ENCODE data around the gene TKFC. TPM values are rescaled to one million over a fixed set of nuclear protein-coding genes. Genes with fewer than 3 reads are reported as not detected.

The TKFC gene, protein sequence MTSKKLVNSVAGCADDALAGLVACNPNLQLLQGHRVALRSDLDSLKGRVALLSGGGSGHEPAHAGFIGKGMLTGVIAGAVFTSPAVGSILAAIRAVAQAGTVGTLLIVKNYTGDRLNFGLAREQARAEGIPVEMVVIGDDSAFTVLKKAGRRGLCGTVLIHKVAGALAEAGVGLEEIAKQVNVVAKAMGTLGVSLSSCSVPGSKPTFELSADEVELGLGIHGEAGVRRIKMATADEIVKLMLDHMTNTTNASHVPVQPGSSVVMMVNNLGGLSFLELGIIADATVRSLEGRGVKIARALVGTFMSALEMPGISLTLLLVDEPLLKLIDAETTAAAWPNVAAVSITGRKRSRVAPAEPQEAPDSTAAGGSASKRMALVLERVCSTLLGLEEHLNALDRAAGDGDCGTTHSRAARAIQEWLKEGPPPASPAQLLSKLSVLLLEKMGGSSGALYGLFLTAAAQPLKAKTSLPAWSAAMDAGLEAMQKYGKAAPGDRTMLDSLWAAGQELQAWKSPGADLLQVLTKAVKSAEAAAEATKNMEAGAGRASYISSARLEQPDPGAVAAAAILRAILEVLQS
- total RNA-seq (2014; rRNA removed; shearing (Covaris generic)) (44.3 and 44.6 TPM in 2 replicates), polyA plus RNA-seq (2016; fragmentation: Nextera tagmentation; extraction: Ambion mirVana) (35.3 and 39.8 TPM in 2 replicates)

DNA sequence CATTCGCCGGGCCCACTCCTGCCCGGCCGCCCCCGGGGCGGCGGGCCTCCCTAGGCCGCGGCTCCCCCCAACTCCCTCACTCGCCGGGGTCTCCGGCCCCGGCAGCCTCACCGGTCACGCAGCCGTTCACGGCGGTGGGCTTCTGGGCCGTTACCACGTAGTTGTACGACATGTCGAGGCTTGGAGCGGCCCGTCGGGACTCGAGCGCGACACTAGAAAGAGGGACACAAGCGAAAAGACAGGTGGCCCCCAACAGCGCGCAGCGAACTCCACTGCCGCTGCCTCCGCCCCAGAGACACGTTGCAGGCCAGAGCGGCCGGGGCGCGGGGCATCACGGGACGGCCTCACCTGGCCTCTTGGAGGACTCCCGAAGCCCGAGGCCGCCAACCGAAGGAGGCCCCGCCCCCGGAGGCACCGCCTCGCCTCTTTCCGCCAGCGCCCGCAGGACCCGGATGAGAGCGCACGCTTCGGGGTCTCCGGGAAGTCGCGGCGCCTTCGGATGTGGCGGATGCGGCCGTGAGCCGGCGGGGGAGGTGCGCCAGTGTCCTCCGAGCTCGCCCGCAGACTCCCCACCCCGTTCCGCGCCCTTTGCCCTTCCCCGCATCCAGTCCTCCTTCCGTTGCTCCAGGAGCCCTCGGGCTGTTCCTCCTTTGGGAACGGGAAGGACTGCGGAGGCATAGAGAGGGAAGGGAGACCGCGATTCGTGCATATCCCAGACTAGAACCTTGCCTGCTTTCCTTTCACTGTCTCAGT is at the start of gene TKFC, which contains the start of gene DDB1:
TSS of gene TKFC (plus strand) at position 432 of the 753 bp plus-strand sequence. CDS start 1,501 bp downstream, outside the sequence.
TSS of gene DDB1 (minus strand) at position 309 of the 753 bp plus-strand sequence. CDS start at position 172, 137 bp downstream.
- Histone ChIP-seq H3K9me3 (ENCODE audit: low read depth) (no peaks in the 10 kb centered on the region), H3K4me2 (ENCODE audit: unreplicated experiment) (peak within 1 kb of the TSS; percentile 98), H2AFZ (peak within 1 kb of the TSS; percentile 84), H3K9ac (peak within 1 kb of the TSS; percentile 100), H3K27ac (peak within 1 kb of the TSS; percentile 92), H3K9me2 (ENCODE audit: insufficient read depth) (no peaks in the 10 kb centered on the region), H3K4me1 (ENCODE audit: insufficient read depth) (peaks cover 33% of the 10 kb centered on the region), H3F3A (ENCODE audit: insufficient read depth) (peaks cover 45% of the 10 kb centered on the region), H3K4me3 (peak within 1 kb of the TSS; percentile 93), H4K20me1 (ENCODE audit: insufficient read depth) (no peaks in the 10 kb centered on the region), H3K36me3 (ENCODE audit: low read depth) (peaks cover 7% of the 10 kb centered on the region; the same call in 1 of the 2 replicates), H3K27me3 (replicated peaks; ENCODE audit: insufficient read depth) (no peaks in the 10 kb centered on the region), H3K79me2 (ENCODE audit: insufficient read depth) (peaks cover 50% of the 10 kb centered on the region)
- WGBS, 2 experiments (ENCODE audit: low coverage in 1 of 2, low lambda C conversion rate in 2 of 2, missing lambda C conversion rate in 2 of 2) = 1% methylated on average over 61 to 68 of the region's 81 CpGs
- TF ChIP-seq EZH2 (IDR thresholded peaks at IDR 0.05; ENCODE audit: insufficient read depth, poor library complexity, severe bottlenecking) (no peak), EZH2phosphoT487 (IDR thresholded peaks at IDR 0.05; ENCODE audit: insufficient read depth, low read depth) (no peak)
- in situ Hi-C loops (cut with MboI) = no loop called here
- DNase-seq = peak; percentile 95

DNA sequence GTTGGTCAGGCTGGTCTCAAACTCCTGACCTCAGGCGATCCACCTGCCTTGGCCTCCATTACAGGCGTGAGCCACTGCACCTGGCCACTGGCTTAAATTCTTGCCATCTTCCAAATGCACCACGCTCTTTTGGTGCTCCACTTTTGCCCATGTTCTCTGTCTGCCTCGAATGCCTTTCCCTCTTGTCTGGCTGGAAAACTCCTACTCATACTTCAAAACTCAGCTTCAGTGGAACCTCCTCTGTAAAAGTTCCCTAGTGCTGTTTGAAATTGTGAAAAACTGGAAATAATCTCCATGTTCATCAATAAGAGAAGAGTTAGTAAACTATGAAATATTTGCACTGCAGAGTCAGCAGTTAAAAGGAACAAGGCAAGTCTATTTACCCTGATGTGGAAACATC is 49.4 kb upstream of the TKFC start:
- Histone ChIP-seq H3K4me2 (ENCODE audit: unreplicated experiment) (no peak overlapping the region), H3K9me3 (ENCODE audit: low read depth) (no peaks in the 10 kb centered on the region), H3K9me2 (ENCODE audit: insufficient read depth) (no peaks in the 10 kb centered on the region), H2AFZ (no peak overlapping the region), H3K4me3 (no peak overlapping the region), H4K20me1 (ENCODE audit: insufficient read depth) (no peaks in the 10 kb centered on the region), H3K36me3 (ENCODE audit: low read depth) (no peaks in the 10 kb centered on the region), H3F3A (ENCODE audit: insufficient read depth) (no peaks in the 10 kb centered on the region), H3K9ac (no peak overlapping the region), H3K27me3 (replicated peaks; ENCODE audit: insufficient read depth) (no peaks in the 10 kb centered on the region), H3K27ac (no peak overlapping the region), H3K79me2 (ENCODE audit: insufficient read depth) (no peaks in the 10 kb centered on the region), H3K4me1 (ENCODE audit: insufficient read depth) (no peaks in the 10 kb centered on the region)
- no peak for DNase-seq
- 85 to 93% methylated on average over 4 of the region's 4 CpGs for WGBS, 2 experiments (ENCODE audit: low coverage in 1 of 2, low lambda C conversion rate in 2 of 2, missing lambda C conversion rate in 2 of 2)
- in situ Hi-C loops (cut with MboI) = no loop called here
- no peak for TF ChIP-seq EZH2 (IDR thresholded peaks at IDR 0.05; ENCODE audit: insufficient read depth, poor library complexity, severe bottlenecking)
- no peak for TF ChIP-seq EZH2phosphoT487 (IDR thresholded peaks at IDR 0.05; ENCODE audit: insufficient read depth, low read depth)

DNA sequence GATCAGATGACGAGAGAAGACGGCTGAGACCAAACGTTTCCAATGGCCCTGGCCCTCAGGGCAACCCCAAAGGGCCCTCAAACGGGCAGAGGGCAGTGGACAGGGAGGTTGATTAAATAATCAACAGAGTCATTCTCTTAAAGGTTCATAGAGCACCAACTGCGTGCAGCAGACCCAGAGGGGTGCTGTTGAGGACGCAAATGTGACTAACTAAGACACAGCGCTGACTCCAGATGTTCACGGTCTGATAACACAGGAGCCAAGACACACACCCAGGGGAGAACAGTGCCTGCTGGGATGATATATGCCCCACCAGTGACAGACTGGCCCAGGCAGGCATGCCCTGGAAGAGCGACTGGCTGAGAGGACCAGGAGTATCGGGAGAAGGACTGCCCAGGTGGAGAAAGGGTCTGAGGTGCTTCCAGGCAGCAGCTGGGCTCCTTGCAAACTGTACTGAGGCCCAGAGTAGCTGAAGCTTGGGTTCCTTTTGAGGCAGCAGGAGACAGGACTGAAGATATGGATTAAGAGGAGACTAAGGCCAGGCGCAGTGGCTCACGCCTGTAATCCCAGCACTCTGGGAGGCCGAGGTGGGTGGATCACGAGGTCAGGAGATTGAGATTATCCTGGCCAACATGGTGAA is 45.6 kb upstream of the TKFC start:
- no peaks in the 10 kb centered on the region for H3K27me3 ChIP-seq (replicated peaks; ENCODE audit: insufficient read depth)
- H4K20me1 ChIP-seq (ENCODE audit: insufficient read depth) = no peaks in the 10 kb centered on the region
- no peak overlapping the region for H3K4me3 ChIP-seq
- H3K36me3 ChIP-seq (ENCODE audit: low read depth) = no peaks in the 10 kb centered on the region
- H3K4me2 ChIP-seq (ENCODE audit: unreplicated experiment) = no peak overlapping the region
- H3K9me2 ChIP-seq (ENCODE audit: insufficient read depth) = no peaks in the 10 kb centered on the region
- TF ChIP-seq EZH2 (IDR thresholded peaks at IDR 0.05; ENCODE audit: insufficient read depth, poor library complexity, severe bottlenecking) (no peak), EZH2phosphoT487 (IDR thresholded peaks at IDR 0.05; ENCODE audit: insufficient read depth, low read depth) (no peak)
- WGBS, 2 experiments (ENCODE audit: low coverage in 1 of 2, low lambda C conversion rate in 2 of 2, missing lambda C conversion rate in 2 of 2) = 88 to 89% methylated on average over 14 of the region's 14 CpGs
- H3K9ac ChIP-seq = no peak overlapping the region
- H3K4me1 ChIP-seq (ENCODE audit: insufficient read depth) = no peaks in the 10 kb centered on the region
- H3K79me2 ChIP-seq (ENCODE audit: insufficient read depth) = no peaks in the 10 kb centered on the region
- DNase-seq = no peak
- no peak overlapping the region for H3K27ac ChIP-seq
- H2AFZ ChIP-seq = no peak overlapping the region
- H3F3A ChIP-seq (ENCODE audit: insufficient read depth) = no peaks in the 10 kb centered on the region
- H3K9me3 ChIP-seq (ENCODE audit: low read depth) = no peaks in the 10 kb centered on the region
- in situ Hi-C loops (cut with MboI) = no loop called here
